Suprapubic skin (tissue), 3 donors: ENCODE measurements around the gene DSCAML1.

ENCODE experiments used
- POLR2AphosphoS5 ChIP-seq, 3 donors: sonication (generic); formaldehyde crosslinking; IDR thresholded peaks; one replicate each; pipeline ENCODE4 v1.6.1; 2017; ENCODE audit warnings: antibody characterized with exemption in 3 of 3
- TF ChIP-seq, protein P1 (sequence below), 2 donors: fragments of 200-600 bp in 1 of 2; fragments of 450-650 bp in 1 of 2; sonication (generic) in 1 of 2; IDR thresholded peaks; one replicate each; pipeline ENCODE4 v1.5.1; 2016 to 2019; ENCODE audit warnings: antibody characterized with exemption in 2 of 2, mild to moderate bottlenecking in 1 of 2, moderate library complexity in 1 of 2

DNA sequence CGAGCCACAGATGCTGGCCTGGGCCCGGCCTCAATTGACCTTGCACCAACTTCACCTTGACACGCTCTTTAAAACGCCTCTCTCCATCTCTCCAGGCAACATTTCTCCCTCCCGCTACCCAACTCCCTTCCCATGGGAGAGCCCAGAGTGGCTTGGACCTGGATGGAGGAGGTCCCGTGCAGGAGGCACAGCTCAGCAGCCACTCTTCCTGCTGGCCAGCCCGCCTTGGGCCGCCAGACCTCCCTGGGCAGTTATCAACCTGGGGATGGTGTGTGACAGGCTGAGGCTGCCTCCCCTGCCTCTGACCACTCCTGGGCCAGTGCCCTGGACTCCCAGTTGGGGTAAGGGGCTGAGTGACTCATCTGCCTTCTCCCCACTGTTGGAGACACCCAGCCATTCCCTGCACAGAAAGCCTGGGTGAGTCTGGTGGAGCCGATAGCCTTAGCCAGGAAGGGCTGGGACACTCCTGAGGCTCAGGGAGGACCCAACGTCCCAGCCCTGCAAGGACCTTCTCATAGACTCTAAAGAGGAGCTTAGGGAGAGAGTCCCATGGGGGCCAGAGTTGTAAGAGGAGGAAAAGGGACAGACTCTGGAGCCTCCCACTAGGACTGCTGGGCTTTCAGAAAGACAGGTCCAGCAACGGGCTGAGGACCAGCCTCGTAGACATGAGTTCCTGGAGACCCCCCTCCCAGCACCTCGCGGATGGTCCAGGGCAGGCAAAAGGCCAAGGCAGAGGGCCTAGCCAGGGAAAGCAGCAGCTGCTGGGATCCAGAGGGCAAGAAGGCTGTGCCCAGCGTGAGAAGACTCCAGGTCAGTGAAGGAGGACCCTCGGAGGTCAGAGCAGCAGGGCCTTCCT is 337.7 kb downstream of the DSCAML1 start:
- TF ChIP-seq, protein P1, sequence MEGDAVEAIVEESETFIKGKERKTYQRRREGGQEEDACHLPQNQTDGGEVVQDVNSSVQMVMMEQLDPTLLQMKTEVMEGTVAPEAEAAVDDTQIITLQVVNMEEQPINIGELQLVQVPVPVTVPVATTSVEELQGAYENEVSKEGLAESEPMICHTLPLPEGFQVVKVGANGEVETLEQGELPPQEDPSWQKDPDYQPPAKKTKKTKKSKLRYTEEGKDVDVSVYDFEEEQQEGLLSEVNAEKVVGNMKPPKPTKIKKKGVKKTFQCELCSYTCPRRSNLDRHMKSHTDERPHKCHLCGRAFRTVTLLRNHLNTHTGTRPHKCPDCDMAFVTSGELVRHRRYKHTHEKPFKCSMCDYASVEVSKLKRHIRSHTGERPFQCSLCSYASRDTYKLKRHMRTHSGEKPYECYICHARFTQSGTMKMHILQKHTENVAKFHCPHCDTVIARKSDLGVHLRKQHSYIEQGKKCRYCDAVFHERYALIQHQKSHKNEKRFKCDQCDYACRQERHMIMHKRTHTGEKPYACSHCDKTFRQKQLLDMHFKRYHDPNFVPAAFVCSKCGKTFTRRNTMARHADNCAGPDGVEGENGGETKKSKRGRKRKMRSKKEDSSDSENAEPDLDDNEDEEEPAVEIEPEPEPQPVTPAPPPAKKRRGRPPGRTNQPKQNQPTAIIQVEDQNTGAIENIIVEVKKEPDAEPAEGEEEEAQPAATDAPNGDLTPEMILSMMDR (IDR thresholded peaks at IDR 0.05): no peak
- no peak for TF ChIP-seq POLR2AphosphoS5 (IDR thresholded peaks at IDR 0.05)
